ENCODE measurements around the gene NDUFS6. TPM values are rescaled to one million over a fixed set of nuclear protein-coding genes. Genes with fewer than 3 reads are reported as not detected.
"Not testable (repeated sequence)": the region's sequence is repeated elsewhere in the genome, so short reads cannot be mapped to it uniquely, and the experiment has no call there.

The NDUFS6 gene
- total and polyA plus RNA-seq, 9 donors, result 33.3 to 100 (median 85.0) TPM

- not testable (repeated sequence) for H3K9me3 ChIP-seq (replicated peaks; ENCODE audit: control insufficient read depth, low read depth, low read length); H3K27me3 ChIP-seq (ENCODE audit: control insufficient read depth, insufficient read depth, low read length); H3K4me3 ChIP-seq (ENCODE audit: low read length); DNase-seq; H3K27ac ChIP-seq (ENCODE audit: low read length); H3K36me3 ChIP-seq (ENCODE audit: control insufficient read depth, insufficient read depth, low read length)
- H3K4me1 ChIP-seq (ENCODE audit: control insufficient read depth, insufficient read depth, low read length), result peaks cover 24% of the 10 kb centered on the region
- WGBS (ENCODE audit: insufficient coverage), result no CpG with 5 or more reads among the region's 3 CpGs
Observed at GRCh38 chr5:1789438-1789833, 11.8 kb upstream of the NDUFS6 start.

GRCh38 chr5:1789834-1790471 lies 11.3 kb upstream of the NDUFS6 start:
- Histone ChIP-seq H3K27me3 (ENCODE audit: control insufficient read depth, insufficient read depth, low read length) (no peaks in the 10 kb centered on the region), H3K9me3 (replicated peaks; ENCODE audit: control insufficient read depth, low read depth, low read length) (no peaks in the 10 kb centered on the region), H3K4me3 (ENCODE audit: low read length) (no peak overlapping the region), H3K4me1 (ENCODE audit: control insufficient read depth, insufficient read depth, low read length) (peaks cover 30% of the 10 kb centered on the region), H3K36me3 (ENCODE audit: control insufficient read depth, insufficient read depth, low read length) (no peaks in the 10 kb centered on the region), H3K27ac (ENCODE audit: low read length) (no peak overlapping the region)
- 20% methylated on average over 6 of the region's 10 CpGs for WGBS (ENCODE audit: insufficient coverage)
- DNase-seq, result peak; percentile 53

- 80% methylated on average over 2 of the region's 3 CpGs for WGBS (ENCODE audit: insufficient coverage)
- Histone ChIP-seq H3K4me1 (ENCODE audit: control insufficient read depth, insufficient read depth, low read length) (peaks cover 30% of the 10 kb centered on the region), H3K27ac (ENCODE audit: low read length) (no peak overlapping the region)
Observed at GRCh38 chr5:1791176-1791575, 10.0 kb upstream of the NDUFS6 start.

GRCh38 chr5:1792842-1793266 lies 8.4 kb upstream of the NDUFS6 start:
- Histone ChIP-seq H3K27me3 (ENCODE audit: control insufficient read depth, insufficient read depth, low read length) (no peaks in the 10 kb centered on the region), H3K4me1 (ENCODE audit: control insufficient read depth, insufficient read depth, low read length) (peaks cover 30% of the 10 kb centered on the region), H3K36me3 (ENCODE audit: control insufficient read depth, insufficient read depth, low read length) (peaks cover 22% of the 10 kb centered on the region), H3K4me3 (ENCODE audit: low read length) (no peak overlapping the region), H3K9me3 (replicated peaks; ENCODE audit: control insufficient read depth, low read depth, low read length) (no peaks in the 10 kb centered on the region), H3K27ac (ENCODE audit: low read length) (peak overlapping the region; percentile 74)
- 62% methylated on average over 7 of the region's 8 CpGs for WGBS (ENCODE audit: insufficient coverage)
- peak; percentile 50 for DNase-seq

More at GRCh38 chr5:1791176-1791575, 10.0 kb upstream of the NDUFS6 start:
- Histone ChIP-seq H3K36me3 (ENCODE audit: control insufficient read depth, insufficient read depth, low read length) (peaks cover 5% of the 10 kb centered on the region), H3K9me3 (replicated peaks; ENCODE audit: control insufficient read depth, low read depth, low read length) (no peaks in the 10 kb centered on the region), H3K4me3 (ENCODE audit: low read length) (no peak overlapping the region), H3K27me3 (ENCODE audit: control insufficient read depth, insufficient read depth, low read length) (no peaks in the 10 kb centered on the region)
- no peak for DNase-seq

- Histone ChIP-seq H3K4me1 (ENCODE audit: control insufficient read depth, insufficient read depth, low read length) (peaks cover 30% of the 10 kb centered on the region), H3K27ac (ENCODE audit: low read length) (peak overlapping the region; percentile 74), H3K4me3 (ENCODE audit: low read length) (no peak overlapping the region), H3K27me3 (ENCODE audit: control insufficient read depth, insufficient read depth, low read length) (no peaks in the 10 kb centered on the region), H3K36me3 (ENCODE audit: control insufficient read depth, insufficient read depth, low read length) (peaks cover 25% of the 10 kb centered on the region), H3K9me3 (replicated peaks; ENCODE audit: control insufficient read depth, low read depth, low read length) (no peaks in the 10 kb centered on the region)
- peak; percentile 79 for DNase-seq
- WGBS (ENCODE audit: insufficient coverage), result 33% methylated on average over 7 of the region's 10 CpGs
Observed at GRCh38 chr5:1793301-1793740, 7.9 kb upstream of the NDUFS6 start.

- Histone ChIP-seq H3K36me3 (ENCODE audit: control insufficient read depth, insufficient read depth, low read length) (peaks cover 29% of the 10 kb centered on the region), H3K9me3 (replicated peaks; ENCODE audit: control insufficient read depth, low read depth, low read length) (no peaks in the 10 kb centered on the region), H3K27ac (ENCODE audit: low read length) (peak overlapping the region; percentile 74), H3K4me1 (ENCODE audit: control insufficient read depth, insufficient read depth, low read length) (peaks cover 36% of the 10 kb centered on the region), H3K27me3 (ENCODE audit: control insufficient read depth, insufficient read depth, low read length) (no peaks in the 10 kb centered on the region), H3K4me3 (ENCODE audit: low read length) (no peak overlapping the region)
- DNase-seq, result peak; percentile 15
- 74% methylated on average over 26 of the region's 33 CpGs for WGBS (ENCODE audit: insufficient coverage)
Observed at GRCh38 chr5:1793966-1794900, 7.0 kb upstream of the NDUFS6 start.

GRCh38 chr5:1794901-1795290 lies 6.3 kb upstream of the NDUFS6 start:
- WGBS (ENCODE audit: insufficient coverage), result 77% methylated on average over 11 of the region's 17 CpGs
- peaks cover 29% of the 10 kb centered on the region for H3K36me3 ChIP-seq (ENCODE audit: control insufficient read depth, insufficient read depth, low read length)
- DNase-seq, result no peak
- H3K4me1 ChIP-seq (ENCODE audit: control insufficient read depth, insufficient read depth, low read length), result peaks cover 36% of the 10 kb centered on the region
- H3K27me3 ChIP-seq (ENCODE audit: control insufficient read depth, insufficient read depth, low read length), result no peaks in the 10 kb centered on the region
- H3K4me3 ChIP-seq (ENCODE audit: low read length), result no peak overlapping the region
- peak overlapping the region; percentile 20 for H3K27ac ChIP-seq (ENCODE audit: low read length)
- H3K9me3 ChIP-seq (replicated peaks; ENCODE audit: control insufficient read depth, low read depth, low read length), result no peaks in the 10 kb centered on the region

- Histone ChIP-seq H3K4me1 (ENCODE audit: control insufficient read depth, insufficient read depth, low read length) (peaks cover 39% of the 10 kb centered on the region), H3K36me3 (ENCODE audit: control insufficient read depth, insufficient read depth, low read length) (peaks cover 29% of the 10 kb centered on the region), H3K27me3 (ENCODE audit: control insufficient read depth, insufficient read depth, low read length) (no peaks in the 10 kb centered on the region), H3K27ac (ENCODE audit: low read length) (no peak overlapping the region), H3K4me3 (ENCODE audit: low read length) (no peak overlapping the region), H3K9me3 (replicated peaks; ENCODE audit: control insufficient read depth, low read depth, low read length) (no peaks in the 10 kb centered on the region)
- DNase-seq, result no peak
- 81% methylated on average over 9 of the region's 13 CpGs for WGBS (ENCODE audit: insufficient coverage)
Observed at GRCh38 chr5:1795506-1795905, 5.7 kb upstream of the NDUFS6 start.

- Histone ChIP-seq H3K27ac (ENCODE audit: low read length) (no peak overlapping the region), H3K4me3 (ENCODE audit: low read length) (no peak overlapping the region), H3K27me3 (ENCODE audit: control insufficient read depth, insufficient read depth, low read length) (no peaks in the 10 kb centered on the region), H3K36me3 (ENCODE audit: control insufficient read depth, insufficient read depth, low read length) (peaks cover 29% of the 10 kb centered on the region), H3K4me1 (ENCODE audit: control insufficient read depth, insufficient read depth, low read length) (peaks cover 38% of the 10 kb centered on the region), H3K9me3 (replicated peaks; ENCODE audit: control insufficient read depth, low read depth, low read length) (no peaks in the 10 kb centered on the region)
- WGBS (ENCODE audit: insufficient coverage), result 75% methylated on average over 6 of the region's 8 CpGs
- DNase-seq, result no peak
Observed at GRCh38 chr5:1795931-1796330, 5.3 kb upstream of the NDUFS6 start.

GRCh38 chr5:1796371-1797102 lies 4.7 kb upstream of the NDUFS6 start:
- no peak for DNase-seq
- 90% methylated on average over 21 of the region's 21 CpGs for WGBS (ENCODE audit: insufficient coverage)
- Histone ChIP-seq H3K4me1 (ENCODE audit: control insufficient read depth, insufficient read depth, low read length) (peaks cover 38% of the 10 kb centered on the region), H3K4me3 (ENCODE audit: low read length) (no peak overlapping the region), H3K36me3 (ENCODE audit: control insufficient read depth, insufficient read depth, low read length) (peaks cover 29% of the 10 kb centered on the region), H3K9me3 (replicated peaks; ENCODE audit: control insufficient read depth, low read depth, low read length) (no peaks in the 10 kb centered on the region), H3K27ac (ENCODE audit: low read length) (no peak overlapping the region), H3K27me3 (ENCODE audit: control insufficient read depth, insufficient read depth, low read length) (no peaks in the 10 kb centered on the region)

Data from muscle of leg (tissue), 11 donors.